SK-N-MC (cell line): ENCODE measurements around the gene DUSP15.

Experiments used
- EZH2 ChIP-seq: fragments of 200-600 bp; sonication (generic); IDR thresholded peaks from one replicate; pipeline ENCODE4 v1.6.1; 2017; ENCODE audit warnings: antibody characterized with exemption
- FOXP2 ChIP-seq: optimal IDR thresholded peaks from 2 replicates; pipeline ENCODE3; 2011; ENCODE audit warnings: mild to moderate bottlenecking, moderate library complexity; ENCODE audit not compliant: insufficient read depth; ENCODE audit errors: extremely low read length, control extremely low read depth
- POLR2AphosphoS5 ChIP-seq: IDR thresholded peaks from 2 replicates; pipeline ENCODE4 v1.6.1; 2012; ENCODE audit warnings: mild to moderate bottlenecking, low read depth, low read length, borderline replicate concordance

DNA sequence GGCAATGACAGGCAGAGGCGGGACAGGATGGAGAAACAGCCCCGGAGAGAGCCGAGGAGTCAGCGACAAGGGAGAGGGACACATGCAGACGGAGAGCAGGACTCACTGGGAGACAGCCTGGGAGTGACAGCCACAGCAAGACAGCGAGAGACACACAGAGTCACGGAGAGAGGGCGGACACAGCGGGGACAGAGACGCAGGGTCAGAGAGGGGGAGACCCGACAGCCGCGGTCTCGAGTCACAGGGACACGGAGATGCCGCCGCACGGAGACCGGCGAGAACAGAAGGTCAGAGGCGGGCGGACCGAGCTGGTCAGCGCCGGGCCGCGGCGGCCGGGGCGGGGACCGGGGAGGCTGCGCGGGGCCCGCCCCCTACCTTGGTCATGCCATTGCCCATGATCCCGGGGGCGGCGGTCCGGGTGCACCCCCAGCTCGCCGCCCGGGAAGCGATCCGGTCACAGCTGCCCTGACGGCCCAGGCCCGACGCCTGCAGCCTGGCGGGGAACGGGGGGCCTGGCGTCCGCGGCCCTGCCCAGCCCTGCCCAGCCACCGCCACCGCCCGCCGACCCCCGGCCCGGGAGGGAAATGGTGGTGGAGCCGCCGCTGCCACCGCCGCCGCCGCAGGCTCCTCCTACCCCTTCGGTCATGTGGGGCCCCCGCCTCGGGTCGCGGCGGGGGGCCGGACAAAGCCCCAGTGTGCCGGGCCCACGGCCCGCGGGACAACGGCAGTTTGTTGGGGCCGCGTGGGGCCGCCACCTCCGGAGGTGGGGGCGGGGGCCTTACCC is at the start of gene DUSP15, which contains the start of gene TTLL9:
- TF ChIP-seq EZH2 (no peak), POLR2AphosphoS5 (no peak), FOXP2 (no peak)
